Right forelimb (tissue), 1 donor: Measurements from ENCODE around the gene PPP1R1A.

ENCODE experiments used
- DNase-seq: peaks from one replicate; pipeline ENCODE4 v3.0.0-alpha.2; 2018

Gene PPP1R1A

DNA sequence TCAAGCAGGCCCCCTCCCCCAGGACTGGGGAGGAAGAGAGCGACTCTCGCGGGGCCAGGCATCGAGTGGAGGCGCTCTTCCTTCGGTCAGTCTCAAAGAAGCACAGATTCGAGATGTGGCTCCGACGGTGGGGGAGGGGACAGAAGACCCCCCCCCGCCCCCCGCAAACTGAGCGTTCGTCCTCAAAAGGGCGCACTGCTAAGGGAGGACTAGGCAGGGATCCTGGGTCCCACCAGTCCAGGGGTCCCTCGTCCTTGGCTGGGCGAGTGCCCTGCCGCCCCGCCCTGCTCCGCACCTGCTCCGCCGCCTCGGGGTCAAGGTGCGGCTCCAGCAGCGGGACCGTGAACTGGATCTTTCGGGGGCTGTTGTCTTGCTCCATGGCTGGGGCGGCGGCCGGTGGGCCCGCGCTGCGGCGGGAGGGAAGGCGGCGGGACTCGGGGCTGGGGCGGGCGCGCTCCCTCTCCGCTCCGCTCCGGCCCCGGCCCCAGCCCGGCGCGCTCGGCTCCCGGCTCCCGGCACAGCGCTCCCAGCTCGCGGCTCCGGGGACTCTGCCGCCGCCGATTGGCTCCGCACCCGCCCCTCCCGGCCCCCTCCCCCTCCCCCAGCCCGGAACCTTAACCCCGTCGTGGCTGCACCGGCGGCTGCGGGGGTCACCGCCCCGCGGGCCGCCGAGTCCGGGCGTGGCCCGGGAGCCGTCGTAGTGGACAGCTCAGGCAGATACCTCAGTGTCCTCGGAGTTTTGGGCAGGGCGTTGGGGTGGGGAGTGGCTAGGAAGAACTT, at the start of gene PPP1R1A:
PPP1R1A (minus strand) TSS at position 550 of the 780 bp plus-strand sequence; CDS start at position 379, 171 bp downstream.
- peak; percentile 66 for DNase-seq

GRCh38 chr12:54634795-54635194, 46.3 kb upstream of the PPP1R1A start, which contains the start of gene LACRT:
TSS of gene LACRT (minus strand) at chr12:54634895. CDS start at chr12:54634841, 54 bp downstream.
- DNase-seq, result no peak

DNA sequence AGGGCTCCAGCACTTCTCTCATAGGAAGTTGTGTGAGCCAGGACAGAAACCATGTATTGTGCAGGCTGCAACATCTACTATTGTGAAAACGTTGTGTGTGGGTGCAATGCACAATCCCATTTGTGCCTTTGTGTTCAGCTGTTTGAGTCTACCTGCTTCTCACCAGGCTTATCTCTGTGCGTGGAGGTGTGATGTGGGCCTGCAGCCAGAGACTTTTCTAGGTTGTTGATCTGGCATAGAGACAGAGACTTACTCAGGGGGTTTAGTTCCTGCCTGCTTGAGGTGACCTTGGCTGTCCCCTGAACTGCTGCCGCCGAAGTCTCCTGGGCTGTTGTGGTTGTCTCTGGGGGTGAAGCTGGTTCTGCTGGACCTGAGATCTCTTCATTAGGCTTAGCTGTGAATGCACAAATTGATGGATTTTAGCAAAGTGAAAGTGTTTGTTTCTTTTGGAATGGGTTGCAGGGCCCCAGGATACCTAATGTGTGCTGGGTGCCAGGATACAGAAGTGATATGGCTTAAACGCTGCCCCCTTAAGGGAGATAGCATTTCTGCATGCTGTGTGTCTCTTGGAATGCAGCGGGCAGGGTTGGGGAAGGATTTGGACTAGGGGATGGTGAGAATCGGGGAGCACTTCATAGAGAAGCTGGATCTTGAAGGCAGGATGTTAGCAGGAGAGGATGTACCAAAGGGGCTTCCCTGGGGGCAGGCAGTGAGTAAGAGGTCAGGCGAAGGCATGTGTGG, 43.7 kb upstream of the PPP1R1A start:
- DNase-seq, result no peak

- DNase-seq, result no peak
Observed at GRCh38 chr12:54631551-54631950, 43.1 kb upstream of the PPP1R1A start.

GRCh38 chr12:54629925-54630324, 41.5 kb upstream of the PPP1R1A start:
- no peak for DNase-seq

DNA sequence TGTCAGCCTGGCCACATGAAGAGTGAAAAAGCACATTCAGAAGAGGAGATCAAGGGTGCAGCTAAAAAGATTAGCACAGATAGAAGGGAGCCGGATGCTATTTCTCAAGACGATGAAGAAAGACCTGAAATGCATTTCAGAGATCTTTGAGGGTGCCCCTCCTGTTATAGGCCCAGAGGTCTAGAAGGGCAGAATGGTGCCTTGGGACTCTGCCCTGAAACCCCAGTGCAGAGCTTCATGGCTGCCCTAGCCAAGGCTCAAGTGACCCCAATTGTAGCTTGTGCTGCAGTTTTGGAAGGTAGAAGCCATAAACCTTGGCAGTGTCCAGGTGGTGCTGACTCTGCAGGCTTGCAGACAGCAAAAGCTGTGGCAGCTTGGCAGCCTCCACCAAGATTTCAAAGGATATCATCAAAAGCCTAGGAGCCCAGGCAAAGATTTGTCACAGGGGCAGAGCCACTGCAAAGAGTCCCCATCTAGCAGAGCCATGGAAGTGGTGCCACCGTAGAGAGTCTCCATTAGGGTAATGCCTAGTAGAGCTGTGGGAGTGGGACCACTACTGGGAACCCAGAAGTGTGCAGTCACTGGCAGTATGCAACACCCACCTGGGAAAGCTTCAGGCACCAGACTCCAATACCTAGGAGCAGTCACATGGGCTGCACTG, 39.9 kb upstream of the PPP1R1A start:
- DNase-seq, result no peak

DNA sequence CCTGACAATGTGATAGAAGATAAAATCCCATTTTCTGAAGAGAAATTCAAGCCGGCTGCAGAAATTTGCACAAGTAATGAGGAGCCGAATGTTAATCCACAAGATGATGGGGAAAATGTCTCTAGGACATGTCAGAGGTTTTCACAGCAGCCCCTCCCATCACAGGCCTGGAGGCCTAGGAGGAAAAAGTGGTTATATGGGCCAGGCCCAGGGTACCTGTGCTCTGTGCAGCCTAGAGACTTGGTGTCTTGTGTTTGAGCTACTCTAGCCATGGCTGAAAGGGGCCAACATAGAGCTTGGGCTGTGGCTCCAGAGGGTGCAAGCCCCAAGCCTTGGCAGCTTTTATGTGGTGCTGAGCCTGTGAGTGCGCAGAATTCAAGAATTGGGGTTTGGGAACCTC, 38.8 kb upstream of the PPP1R1A start:
- DNase-seq, result no peak

GRCh38 chr12:54625598-54625997, 37.1 kb upstream of the PPP1R1A start:
- no peak for DNase-seq

GRCh38 chr12:54624315-54625279, 36.1 kb upstream of the PPP1R1A start:
- no peak for DNase-seq

DNA sequence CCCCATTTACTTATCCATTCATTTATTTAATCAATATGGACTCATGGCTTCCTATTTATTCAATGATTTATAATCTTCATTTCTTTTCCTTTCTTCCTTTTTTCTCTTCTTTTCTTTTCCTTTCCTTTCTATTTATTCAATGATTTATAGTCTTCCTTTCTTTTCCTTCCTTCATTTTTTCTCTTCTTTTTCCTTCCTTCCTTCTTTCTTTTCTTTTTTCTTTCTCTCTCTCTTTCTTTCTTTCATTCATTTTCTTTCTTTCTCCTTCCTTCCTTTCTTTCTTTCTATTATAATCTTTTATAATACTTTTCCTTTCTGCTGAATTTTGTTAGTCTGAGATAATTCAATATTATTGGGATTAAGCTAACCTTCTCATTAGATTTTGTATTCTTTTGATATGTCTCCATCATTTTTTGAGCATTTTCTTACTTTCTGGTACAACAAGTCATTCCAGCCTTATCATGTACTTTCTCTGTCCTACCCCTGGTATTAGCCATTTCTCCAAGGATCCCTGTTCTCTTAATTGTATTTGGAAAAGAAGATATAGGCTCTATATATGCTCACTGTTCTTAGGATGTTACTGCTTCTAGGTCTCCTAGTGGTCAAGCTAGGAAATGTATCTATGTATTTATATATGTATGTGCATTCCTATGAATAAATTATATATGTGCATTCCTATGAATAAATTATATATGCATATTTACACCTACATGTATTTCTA, 34.2 kb upstream of the PPP1R1A start:
- DNase-seq, result no peak

DNA sequence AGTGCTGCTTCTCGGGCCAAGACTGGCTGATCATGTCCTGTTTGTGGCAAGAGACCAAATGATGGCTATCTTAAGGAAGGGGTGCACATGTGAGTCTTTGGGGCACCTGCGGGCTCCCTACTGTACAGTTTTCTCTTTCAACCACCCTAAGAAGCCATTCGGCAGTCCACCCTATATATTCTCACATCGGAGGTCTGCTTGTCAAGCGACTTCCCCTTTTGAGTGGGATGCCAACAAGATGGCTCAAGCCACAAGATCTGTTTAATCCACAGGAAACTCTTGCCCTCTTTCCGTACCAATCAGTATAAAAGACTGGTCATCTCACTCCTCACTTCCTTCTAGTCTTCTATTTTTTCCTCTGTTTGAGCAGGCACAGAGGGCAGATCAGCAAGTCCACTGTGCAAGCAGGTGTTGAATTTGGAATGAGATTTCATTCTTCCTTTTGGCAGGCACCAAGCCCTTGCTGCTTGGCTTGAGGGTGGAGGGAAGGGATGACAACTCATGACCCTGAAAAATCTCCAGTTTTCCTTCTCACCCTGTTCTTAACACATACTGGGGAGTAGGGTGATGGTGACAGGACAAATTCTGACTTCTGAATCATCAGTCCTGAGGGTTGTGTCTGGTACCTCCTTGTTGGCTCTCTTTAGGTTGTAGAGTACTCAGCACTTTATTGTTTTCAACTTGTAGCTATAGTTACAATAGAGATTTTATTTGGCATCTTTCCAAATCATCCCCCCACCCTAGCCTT, 28.6 kb upstream of the PPP1R1A start:
- DNase-seq, result no peak

DNA sequence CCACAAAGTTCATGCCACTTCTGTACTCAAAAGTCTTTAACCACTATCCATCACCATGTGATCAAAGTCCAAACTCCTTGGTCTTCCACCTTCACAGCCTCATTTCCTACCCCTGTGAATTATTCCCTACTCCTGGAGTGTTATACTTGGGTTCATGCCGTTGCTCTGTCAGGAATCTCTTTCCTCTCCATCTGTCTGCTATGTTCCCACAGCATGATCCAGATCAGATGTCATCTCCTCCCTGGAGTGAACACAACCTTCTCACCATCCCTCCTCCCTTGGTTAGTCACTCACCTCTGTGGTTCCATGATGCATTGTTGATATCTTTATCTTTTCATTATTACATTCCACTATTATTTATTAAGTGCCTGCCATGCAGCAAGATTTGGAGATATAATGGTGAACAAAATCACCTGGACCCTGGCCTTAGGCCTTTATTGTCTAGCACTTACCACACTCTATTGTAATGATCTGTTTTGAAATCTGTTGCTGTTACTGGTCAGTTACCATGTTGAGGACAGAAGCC, 23.8 kb upstream of the PPP1R1A start:
- DNase-seq, result no peak

GRCh38 chr12:54611715-54612149, 23.3 kb upstream of the PPP1R1A start:
- no peak for DNase-seq

DNA sequence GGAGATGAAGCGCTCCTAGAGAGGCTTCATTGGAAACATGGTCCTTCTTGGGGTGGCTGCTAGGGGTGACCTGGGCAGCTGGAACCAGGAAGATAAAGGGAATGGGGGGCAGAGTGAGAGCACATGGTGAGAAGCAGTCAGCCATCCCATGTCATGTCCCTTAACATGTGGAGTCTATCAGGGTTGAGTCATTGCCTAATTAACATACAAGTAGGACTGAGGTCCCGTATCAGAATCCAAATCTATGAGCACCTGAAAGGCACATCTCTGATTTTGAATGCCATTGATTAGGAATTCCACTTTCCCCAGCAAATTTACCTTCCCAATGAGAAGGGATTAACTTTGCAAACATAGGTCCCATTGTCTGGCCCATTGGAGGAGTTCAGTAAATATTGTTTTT, 20.3 kb upstream of the PPP1R1A start:
- DNase-seq, result no peak

GRCh38 chr12:54608156-54608555, 19.7 kb upstream of the PPP1R1A start:
- DNase-seq, result no peak

DNA sequence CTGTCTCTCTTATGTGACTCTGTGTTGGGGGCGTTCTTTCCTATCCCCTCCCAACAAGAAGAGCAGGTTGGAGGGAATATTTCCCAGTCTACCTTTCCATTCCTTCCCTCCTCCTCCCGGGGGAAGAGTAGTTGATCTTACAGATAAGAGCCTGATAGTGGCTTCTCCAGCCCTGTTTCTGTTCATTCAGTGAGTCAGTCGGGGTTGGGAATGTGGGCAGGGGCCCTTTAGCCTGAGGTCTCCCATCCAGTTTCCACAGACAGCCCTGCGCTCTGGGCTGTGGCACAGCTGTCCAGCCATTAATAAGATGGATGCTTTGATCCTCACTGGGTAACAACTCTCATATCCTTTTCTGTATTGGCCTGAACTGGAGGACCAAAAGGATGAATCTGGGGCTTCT, 18.1 kb upstream of the PPP1R1A start:
- no peak for DNase-seq

DNA sequence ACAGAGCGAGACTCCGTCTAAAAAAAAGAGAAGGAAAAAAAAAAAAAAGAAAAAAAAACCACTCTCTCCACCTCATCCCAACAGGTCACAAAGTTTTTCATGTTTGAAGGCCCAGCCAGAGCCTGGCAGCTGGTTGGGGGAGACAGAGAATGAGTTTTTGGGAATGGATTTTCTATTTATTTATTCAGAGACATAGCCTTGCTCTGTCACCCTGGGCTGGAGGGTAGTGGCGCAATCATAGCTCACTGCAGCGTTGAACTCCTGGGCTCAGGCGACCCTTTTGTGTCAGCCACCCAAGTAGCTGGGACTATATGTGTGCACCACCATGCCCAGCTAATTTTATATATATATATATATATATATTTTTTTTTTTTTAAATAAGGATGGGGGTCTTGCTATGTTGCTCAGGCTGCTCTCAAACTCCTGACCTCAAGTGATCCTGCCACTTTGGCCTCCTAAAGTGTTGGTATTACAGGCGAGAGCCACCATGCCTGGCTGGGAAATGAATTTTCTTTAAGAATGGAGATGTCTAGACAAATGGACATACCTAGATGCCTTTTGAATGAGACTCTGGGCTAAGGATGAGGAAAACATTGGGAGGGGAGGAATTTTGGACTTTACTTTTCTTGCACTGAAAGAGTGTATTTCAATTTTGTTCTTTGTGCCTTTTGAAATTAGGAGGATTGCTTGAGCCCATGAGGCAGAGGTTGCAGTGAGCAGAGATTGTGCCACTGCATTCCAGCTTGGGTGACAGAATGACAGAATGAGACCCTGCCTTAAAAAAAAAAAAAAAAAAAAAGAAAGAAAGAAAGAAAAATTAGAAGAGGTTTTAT, 16.9 kb upstream of the PPP1R1A start:
- DNase-seq, result no peak

GRCh38 chr12:54604436-54604835, 16.0 kb upstream of the PPP1R1A start:
- no peak for DNase-seq

DNA sequence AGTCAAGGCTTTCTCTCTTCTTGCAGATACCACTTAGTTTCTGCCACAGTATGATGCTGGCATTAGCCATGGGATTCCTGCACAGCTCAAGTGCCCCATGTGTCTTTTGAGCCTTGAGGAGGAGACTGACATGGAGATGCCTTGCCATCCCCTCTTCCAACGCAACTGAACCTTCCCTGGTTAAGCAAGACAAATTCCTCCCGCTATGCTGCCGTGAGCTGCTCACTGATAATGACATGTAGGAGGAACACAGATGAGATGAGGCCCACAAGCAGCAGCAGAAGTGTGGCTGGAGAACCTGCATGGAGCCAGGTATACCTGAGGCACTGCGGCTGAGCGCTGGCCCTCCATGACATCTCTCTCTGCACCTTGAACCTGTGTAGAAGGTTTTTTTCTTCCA, 15.4 kb upstream of the PPP1R1A start:
- DNase-seq, result no peak
